Naive B cell (primary cell): Measurements from ENCODE around the gene SCN1B. TPM values are rescaled to one million over a fixed set of nuclear protein-coding genes. Genes with fewer than 3 reads are reported as not detected.
A peak's percentile ranks its signal among the peaks of the same experiment; 100 is the strongest.
"Not testable (repeated sequence)": the region's sequence is repeated elsewhere in the genome, so short reads cannot be mapped to it uniquely, and the experiment has no call there.

Source experiments
- ATAC-seq, 2 donors: fragments of 150-1000 bp; cut with Tn5 transposase; 2 replicates each; pipeline ENCODE4 v1.10.0; 2021; ENCODE audit warnings: low read depth in 2 of 2, mild to moderate bottlenecking in 2 of 2, moderate library complexity in 2 of 2
- DNase-seq: peaks from one replicate; pipeline ENCODE4 v3.0.0; 2022
- H3K27ac Mint-ChIP-seq, 6 donors: one replicate each; pipeline ENCODE4 v1.8.0; 2020 to 2022; ENCODE audit warnings: mild to moderate bottlenecking in 6 of 6, mixed read lengths in 6 of 6, moderate library complexity in 5 of 6, inconsistent platforms in 2 of 6
- H3K27me3 Mint-ChIP-seq, 3 donors: one replicate each; pipeline ENCODE4 v1.8.0; 2021 to 2022; ENCODE audit warnings: mixed read lengths in 3 of 3, mild to moderate bottlenecking in 1 of 3
- H3K36me3 Mint-ChIP-seq, 2 donors: one replicate each; pipeline ENCODE4 v1.8.0; 2020 to 2022; ENCODE audit warnings: mixed read lengths in 2 of 2, inconsistent platforms in 1 of 2, mild to moderate bottlenecking in 1 of 2
- H3K4me1 Mint-ChIP-seq, 3 donors: one replicate each; pipeline ENCODE4 v1.8.0; 2020 to 2022; ENCODE audit warnings: mixed read lengths in 3 of 3, inconsistent platforms in 1 of 3, mild to moderate bottlenecking in 1 of 3, moderate library complexity in 1 of 3
- H3K4me3 Mint-ChIP-seq, 8 donors: one replicate each; pipeline ENCODE4 v1.8.0; 2020 to 2022; ENCODE audit warnings: mild to moderate bottlenecking in 8 of 8, mixed read lengths in 8 of 8, moderate library complexity in 8 of 8, inconsistent platforms in 2 of 8
- H3K9me3 Mint-ChIP-seq, 7 donors: one replicate each; pipeline ENCODE4 v1.8.0; 2020 to 2022; ENCODE audit warnings: mixed read lengths in 7 of 7, mild to moderate bottlenecking in 5 of 7, inconsistent platforms in 2 of 7, moderate library complexity in 1 of 7
- polyA plus RNA-seq, 6 donors: library from polyadenylated mRNA; unstranded; fragments of 300-500 nt; fragmentation: Illumina TruSeq; gene quantifications; one replicate each; pipeline ENCODE4 v1.2.3, GENCODE V29; 2021; ENCODE audit warnings: low read depth in 6 of 6

SCN1B gene
- polyA plus RNA-seq, 6 donors from 2014 or later = 0.06 to 0.36 (median 0.28) TPM; not detected in 2

- Mint-ChIP-seq H3K4me3 (peak overlapping the region in 3 of 8 donors; percentile 7 to 49 (median 17)), H3K27ac (peak overlapping the region in 3 of 6 donors; percentile 1 to 64 (median 55)), H3K9me3 (no peaks in the 10 kb centered on the region), H3K27me3 (peaks cover 0 to 39% (median 0%) of the 10 kb centered on the region in 3 donors), H3K36me3 (no peaks in the 10 kb centered on the region), H3K4me1 (peaks cover 30 to 41% (median 38%) of the 10 kb centered on the region in 3 donors)
- DNase-seq (peak; percentile 59), ATAC-seq (peak; percentile 94 to 95)
Observed at GRCh38 chr19:35045667-35046300, 15.5 kb downstream of the SCN1B start.

- DNase-seq = no peak
- no peaks in the 10 kb centered on the region for H3K9me3 Mint-ChIP-seq
Observed at GRCh38 chr19:35046461-35046860, 16.2 kb downstream of the SCN1B start.

GRCh38 chr19:35048911-35049411 is 18.7 kb downstream of the SCN1B start:
- Mint-ChIP-seq H3K9me3 (no peaks in the 10 kb centered on the region), H3K27ac (peak overlapping the region in 3 of 6 donors; percentile 12 to 74 (median 62)), H3K4me3 (no peak overlapping the region), H3K27me3 (peaks cover 0 to 18% (median 0%) of the 10 kb centered on the region in 3 donors), H3K36me3 (no peaks in the 10 kb centered on the region), H3K4me1 (peaks cover 24 to 33% (median 24%) of the 10 kb centered on the region in 3 donors)
- DNase-seq (no peak), ATAC-seq (no peak)

More at GRCh38 chr19:35046461-35046860, 16.2 kb downstream of the SCN1B start:
- Mint-ChIP-seq H3K27ac (no peak overlapping the region), H3K36me3 (no peaks in the 10 kb centered on the region), H3K27me3 (peaks cover 0 to 38% (median 0%) of the 10 kb centered on the region in 3 donors), H3K4me1 (peaks cover 26 to 40% (median 35%) of the 10 kb centered on the region in 3 donors), H3K4me3 (peak overlapping the region in 1 of 8 donors; percentile 29)
- no peak for ATAC-seq

- peaks cover 19 to 28% (median 20%) of the 10 kb centered on the region in 3 donors for H3K4me1 Mint-ChIP-seq
- no peak overlapping the region for H3K4me3 Mint-ChIP-seq
- no peak for ATAC-seq
- no peaks in the 10 kb centered on the region for H3K9me3 Mint-ChIP-seq
- no peak overlapping the region for H3K27ac Mint-ChIP-seq
- no peaks in the 10 kb centered on the region for H3K36me3 Mint-ChIP-seq
- no peak for DNase-seq
- peaks cover 0 to 16% (median 0%) of the 10 kb centered on the region in 3 donors for H3K27me3 Mint-ChIP-seq
Observed at GRCh38 chr19:35049456-35049855, 19.2 kb downstream of the SCN1B start.

GRCh38 chr19:35050662-35051061 is 20.4 kb downstream of the SCN1B start:
- Mint-ChIP-seq H3K4me1 (peaks cover 8 to 16% (median 8%) of the 10 kb centered on the region in 3 donors), H3K27me3 (peaks cover 0 to 11% (median 0%) of the 10 kb centered on the region in 3 donors)
- H3K4me3 Mint-ChIP-seq, H3K36me3 Mint-ChIP-seq, ATAC-seq, H3K9me3 Mint-ChIP-seq, H3K27ac Mint-ChIP-seq, DNase-seq: not testable (repeated sequence)

- not testable (repeated sequence) for H3K9me3 Mint-ChIP-seq, DNase-seq, ATAC-seq, H3K4me3 Mint-ChIP-seq, H3K36me3 Mint-ChIP-seq, H3K27ac Mint-ChIP-seq
- peaks cover 0 to 16% (median 0%) of the 10 kb centered on the region in 3 donors for H3K27me3 Mint-ChIP-seq
- H3K4me1 Mint-ChIP-seq = peaks cover 8 to 15% (median 9%) of the 10 kb centered on the region in 3 donors
Observed at GRCh38 chr19:35051268-35051667, 21.0 kb downstream of the SCN1B start.

- H3K36me3 Mint-ChIP-seq = no peaks in the 10 kb centered on the region
- H3K27me3 Mint-ChIP-seq = peaks cover 0 to 16% (median 0%) of the 10 kb centered on the region in 3 donors
- H3K4me3 Mint-ChIP-seq = no peak overlapping the region
- peaks cover 7 to 14% (median 9%) of the 10 kb centered on the region in 3 donors for H3K4me1 Mint-ChIP-seq
- no peaks in the 10 kb centered on the region for H3K9me3 Mint-ChIP-seq
- no peak for ATAC-seq
- peak overlapping the region in 1 of 6 donors; percentile 72 for H3K27ac Mint-ChIP-seq
- no peak for DNase-seq
Observed at GRCh38 chr19:35051796-35052195, 21.5 kb downstream of the SCN1B start.

- H3K27ac Mint-ChIP-seq = no peak overlapping the region
- H3K9me3 Mint-ChIP-seq = no peaks in the 10 kb centered on the region
- H3K4me1 Mint-ChIP-seq = peaks cover 5 to 9% (median 7%) of the 10 kb centered on the region in 3 donors
- peak overlapping the region in 1 of 8 donors; percentile 70 for H3K4me3 Mint-ChIP-seq
- DNase-seq (no peak), ATAC-seq (no peak)
- no peaks in the 10 kb centered on the region for H3K36me3 Mint-ChIP-seq
- H3K27me3 Mint-ChIP-seq = peaks cover 0 to 16% (median 0%) of the 10 kb centered on the region in 3 donors
Observed at GRCh38 chr19:35052599-35053190, 22.4 kb downstream of the SCN1B start.

GRCh38 chr19:35053667-35054293 is 23.5 kb downstream of the SCN1B start:
- peaks cover 0 to 13% (median 0%) of the 10 kb centered on the region in 3 donors for H3K27me3 Mint-ChIP-seq
- DNase-seq (no peak), ATAC-seq (no peak)
- no peaks in the 10 kb centered on the region for H3K9me3 Mint-ChIP-seq
- no peak overlapping the region for H3K4me3 Mint-ChIP-seq
- no peaks in the 10 kb centered on the region for H3K36me3 Mint-ChIP-seq
- H3K4me1 Mint-ChIP-seq = peaks cover 5 to 7% (median 5%) of the 10 kb centered on the region in 3 donors
- no peak overlapping the region for H3K27ac Mint-ChIP-seq

GRCh38 chr19:35054626-35055025 is 24.4 kb downstream of the SCN1B start:
- Mint-ChIP-seq H3K9me3 (no peaks in the 10 kb centered on the region), H3K27me3 (peaks cover 0 to 11% (median 0%) of the 10 kb centered on the region in 3 donors), H3K27ac (no peak overlapping the region), H3K4me3 (no peak overlapping the region), H3K36me3 (no peaks in the 10 kb centered on the region), H3K4me1 (peaks cover 5 to 7% (median 5%) of the 10 kb centered on the region in 3 donors)
- ATAC-seq (no peak), DNase-seq (no peak)

- peak overlapping the region in 1 of 6 donors; percentile 52 for H3K27ac Mint-ChIP-seq
- no peaks in the 10 kb centered on the region for H3K9me3 Mint-ChIP-seq
- no peak overlapping the region for H3K4me3 Mint-ChIP-seq
- peak; percentile 80 to 87 for ATAC-seq
- peaks cover 5 to 7% (median 5%) of the 10 kb centered on the region in 3 donors for H3K4me1 Mint-ChIP-seq
- H3K36me3 Mint-ChIP-seq = no peaks in the 10 kb centered on the region
- DNase-seq = no peak
- peaks cover 0 to 18% (median 0%) of the 10 kb centered on the region in 3 donors for H3K27me3 Mint-ChIP-seq
Observed at GRCh38 chr19:35055715-35056179, 25.5 kb downstream of the SCN1B start.

- Mint-ChIP-seq H3K27ac (no peak overlapping the region), H3K9me3 (no peaks in the 10 kb centered on the region), H3K36me3 (no peaks in the 10 kb centered on the region), H3K27me3 (peaks cover 0 to 18% (median 0%) of the 10 kb centered on the region in 3 donors), H3K4me1 (peaks cover 5 to 7% (median 5%) of the 10 kb centered on the region in 3 donors), H3K4me3 (no peak overlapping the region)
- ATAC-seq = no peak
- no peak for DNase-seq
Observed at GRCh38 chr19:35056513-35057063, 26.3 kb downstream of the SCN1B start.

GRCh38 chr19:35058370-35058769 is 28.1 kb downstream of the SCN1B start:
- Mint-ChIP-seq H3K36me3 (no peaks in the 10 kb centered on the region), H3K27me3 (peaks cover 0 to 18% (median 0%) of the 10 kb centered on the region in 3 donors), H3K4me3 (no peak overlapping the region), H3K4me1 (peaks cover 5 to 12% (median 5%) of the 10 kb centered on the region in 3 donors), H3K27ac (no peak overlapping the region), H3K9me3 (no peaks in the 10 kb centered on the region)
- ATAC-seq = no peak
- DNase-seq = no peak
